HG03135 (cell line): Measurements from ENCODE around the gene NARS2.

ENCODE experiments used
- ATAC-seq: cut with Tn5 transposase; IDR thresholded peaks from one replicate; pipeline ENCODE4 v1.9.1; 2021; ENCODE audit warnings: mild to moderate bottlenecking, moderate library complexity; ENCODE audit not compliant: unreplicated experiment

Gene NARS2

DNA sequence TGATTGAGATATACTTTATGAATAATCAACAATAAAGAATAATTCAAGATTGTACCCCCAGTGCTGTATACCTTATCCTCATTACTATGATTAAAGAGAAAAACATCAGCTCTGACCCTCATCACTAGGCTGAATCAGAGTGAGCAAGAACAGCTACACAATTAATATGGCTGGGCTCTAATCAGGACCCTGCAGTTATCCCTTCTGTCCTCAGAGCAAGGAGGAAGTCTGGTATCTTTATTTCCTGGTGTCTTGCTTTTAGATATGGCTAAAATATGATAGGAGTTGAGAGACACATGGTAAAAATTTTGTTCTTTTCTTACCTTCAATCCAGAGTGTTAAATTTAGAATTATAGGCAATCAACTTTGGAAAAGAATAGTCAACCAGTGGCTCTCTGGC is 128.5 kb downstream of the NARS2 start:
- ATAC-seq = no peak

DNA sequence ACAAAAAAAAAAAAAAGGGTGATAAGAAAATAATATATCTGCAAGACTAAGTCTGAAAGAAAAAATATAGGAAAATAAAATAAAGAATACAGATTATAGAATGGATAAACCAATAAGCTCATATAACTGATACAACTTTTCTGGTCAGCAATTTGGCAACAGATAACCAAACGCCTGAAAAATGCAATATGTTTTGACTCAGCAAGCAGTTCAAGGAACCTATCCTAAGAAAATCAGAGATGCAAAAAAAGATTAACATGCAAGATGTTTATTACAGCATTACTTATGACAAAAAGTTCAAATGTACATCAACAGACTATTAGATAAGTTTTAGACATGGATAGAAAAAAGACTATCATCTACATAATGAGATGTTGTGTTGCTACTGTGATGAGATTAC is 129.9 kb downstream of the NARS2 start:
- ATAC-seq = no peak

DNA sequence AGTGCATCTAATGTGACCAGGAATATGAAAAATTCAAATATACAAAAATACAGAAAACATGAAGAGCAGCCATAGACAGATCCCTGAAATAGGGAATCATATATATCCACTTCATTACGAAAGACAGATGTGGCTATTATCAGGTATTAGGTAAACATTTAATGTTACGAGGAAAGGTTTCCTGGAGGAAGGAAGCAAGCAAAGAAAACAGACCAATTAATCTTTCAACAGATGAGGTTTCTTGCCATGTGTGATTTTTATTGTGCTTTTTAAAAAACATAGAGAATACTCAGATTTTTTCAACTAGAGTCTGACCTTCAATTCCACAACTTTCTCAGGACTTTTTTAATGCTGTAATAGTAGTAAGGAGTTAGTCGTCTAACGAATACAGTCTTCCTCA is 132.7 kb downstream of the NARS2 start:
- no peak for ATAC-seq

DNA sequence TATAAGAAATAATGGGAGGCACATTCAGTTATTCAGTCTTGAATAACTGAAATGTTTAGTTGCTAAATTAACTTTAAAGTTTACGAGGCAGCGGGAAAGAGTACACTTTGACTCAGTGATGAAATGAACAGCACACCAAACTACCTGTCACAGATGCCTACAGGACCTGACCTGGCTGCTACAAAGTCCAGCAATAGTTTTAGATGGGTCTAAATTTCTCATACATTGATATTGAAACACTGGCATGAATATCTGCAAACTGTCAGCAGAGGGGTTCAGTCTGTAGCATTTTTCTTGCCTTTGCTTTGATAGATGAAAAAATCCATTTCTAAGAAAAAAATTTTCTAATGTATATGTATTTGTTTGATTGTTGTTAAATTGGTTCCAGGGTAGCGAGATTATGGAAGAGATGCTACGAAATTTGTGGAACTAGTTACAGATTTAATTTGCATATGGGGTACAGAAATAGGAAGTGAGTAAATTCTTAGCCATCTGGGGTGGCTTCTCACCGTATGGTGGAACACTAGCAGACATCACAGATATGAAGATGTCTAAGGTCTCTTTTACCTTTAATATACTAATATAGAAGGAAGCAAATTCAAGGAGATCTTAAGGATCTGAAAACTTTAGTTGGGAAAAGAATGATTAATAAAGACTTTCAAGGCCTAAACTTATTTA is 136.2 kb downstream of the NARS2 start:
- peak; percentile 87 for ATAC-seq

DNA sequence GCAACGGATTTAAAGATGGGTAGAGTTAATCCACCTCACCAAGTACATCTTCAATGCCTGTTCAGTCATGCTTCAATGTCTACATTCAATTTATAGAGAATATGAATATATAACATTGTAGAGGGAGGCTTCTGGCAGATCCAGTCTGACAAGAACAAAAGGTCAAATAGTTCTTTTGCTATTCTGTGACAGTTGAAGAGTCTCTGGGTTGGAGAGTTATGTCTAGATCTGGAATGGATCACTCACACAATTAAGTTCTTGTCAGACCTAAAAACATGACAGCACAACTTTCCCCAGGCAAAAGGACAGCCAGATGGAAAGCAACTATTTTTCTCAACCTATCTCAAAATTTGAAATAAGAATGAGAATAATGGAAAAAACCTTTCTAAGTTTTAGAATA is 141.7 kb downstream of the NARS2 start:
- ATAC-seq = no peak

DNA sequence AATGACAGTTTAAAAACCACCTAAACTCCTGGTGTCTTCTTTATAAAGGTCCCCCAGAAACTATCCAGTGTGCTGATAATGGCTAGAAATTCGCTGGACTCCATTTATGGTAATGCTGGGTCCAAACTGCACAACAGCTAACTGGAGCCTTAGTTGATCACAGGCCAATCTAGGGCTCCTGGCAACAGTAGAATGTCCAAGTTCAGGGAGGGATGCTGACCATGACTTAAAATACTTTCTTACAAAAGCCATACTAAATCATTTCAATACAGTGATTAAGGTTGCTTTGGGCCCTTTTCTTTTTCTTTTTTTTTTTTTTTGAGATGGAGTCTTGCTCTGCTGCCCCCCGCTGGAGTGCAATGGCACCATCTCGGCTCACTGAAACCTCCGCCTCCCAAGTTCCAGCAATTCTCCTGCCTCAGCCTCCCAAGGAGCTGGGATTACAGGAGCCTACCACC is 142.6 kb downstream of the NARS2 start:
- ATAC-seq = no peak

DNA sequence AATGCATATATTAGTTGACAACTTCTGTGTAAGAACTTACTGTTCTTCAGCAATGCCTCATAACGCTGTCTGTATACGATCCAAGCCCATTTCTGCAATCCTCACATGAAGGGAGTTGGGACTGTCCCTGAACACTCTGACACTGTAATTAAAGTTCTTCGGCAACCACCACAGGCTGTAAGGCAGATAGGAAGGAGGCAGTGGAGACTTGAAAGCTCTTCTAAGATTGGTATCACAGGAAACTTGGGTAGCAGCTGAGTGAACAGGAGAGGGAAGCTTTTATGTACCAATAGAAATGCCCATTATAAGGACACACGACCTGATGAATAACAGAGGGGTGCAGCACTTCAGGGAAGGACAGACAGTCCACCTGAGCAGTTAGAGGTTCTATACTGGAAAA is 145.0 kb downstream of the NARS2 start:
- no peak for ATAC-seq

DNA sequence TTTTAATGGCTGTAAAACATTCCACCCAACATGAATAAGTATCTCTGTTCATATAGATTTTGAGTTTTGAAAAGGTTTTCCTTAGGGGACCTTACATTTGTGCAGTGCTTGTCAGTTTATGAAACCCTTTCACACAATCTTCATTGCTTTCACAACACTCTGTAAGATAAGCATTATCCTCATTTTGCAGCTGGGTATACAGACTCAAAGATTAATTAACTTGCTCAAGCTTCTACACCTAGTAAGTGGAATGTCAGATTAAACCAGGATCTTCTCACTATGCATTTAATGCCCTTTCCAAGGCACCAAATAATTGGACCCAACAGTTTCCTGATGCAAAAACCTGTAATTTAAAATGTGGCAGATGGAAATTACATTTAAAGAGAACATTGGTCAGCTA is 145.5 kb downstream of the NARS2 start:
- ATAC-seq = no peak

DNA sequence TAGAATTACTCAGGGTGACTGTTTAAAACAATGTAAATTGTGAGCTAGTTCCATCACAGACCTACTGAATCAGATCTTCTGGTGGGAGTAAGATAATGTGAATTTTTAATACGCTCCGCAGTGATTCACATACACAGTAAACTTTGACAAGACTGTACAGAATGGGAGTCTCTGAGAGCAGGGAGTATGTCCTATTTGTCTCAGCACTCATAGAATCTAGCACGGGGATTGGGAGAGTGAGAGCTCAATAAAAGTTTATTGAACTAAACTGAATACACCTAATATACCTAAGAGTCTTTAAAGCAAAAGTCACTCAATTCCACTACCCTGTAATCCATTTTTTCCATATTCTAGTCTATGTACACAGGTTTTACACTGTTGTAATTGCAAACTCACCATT is 145.9 kb downstream of the NARS2 start:
- no peak for ATAC-seq

DNA sequence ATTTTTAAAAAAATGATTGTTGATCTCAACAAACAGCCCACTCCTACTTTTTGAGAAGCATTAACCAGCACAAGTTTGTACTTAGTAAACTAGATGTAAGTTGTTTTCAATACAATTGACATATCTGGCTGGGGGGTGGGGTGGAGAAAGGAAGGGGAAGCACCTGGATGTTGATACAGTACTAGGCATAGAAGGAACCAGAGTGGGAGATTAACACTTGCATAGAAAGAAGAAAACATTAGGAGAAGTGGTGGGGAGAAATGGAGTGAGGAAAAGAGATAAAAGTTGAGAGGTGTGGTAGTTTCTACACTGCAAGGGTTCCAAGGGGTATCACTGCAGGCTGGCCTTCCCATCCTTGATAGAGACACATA is 146.4 kb downstream of the NARS2 start:
- no peak for ATAC-seq

DNA sequence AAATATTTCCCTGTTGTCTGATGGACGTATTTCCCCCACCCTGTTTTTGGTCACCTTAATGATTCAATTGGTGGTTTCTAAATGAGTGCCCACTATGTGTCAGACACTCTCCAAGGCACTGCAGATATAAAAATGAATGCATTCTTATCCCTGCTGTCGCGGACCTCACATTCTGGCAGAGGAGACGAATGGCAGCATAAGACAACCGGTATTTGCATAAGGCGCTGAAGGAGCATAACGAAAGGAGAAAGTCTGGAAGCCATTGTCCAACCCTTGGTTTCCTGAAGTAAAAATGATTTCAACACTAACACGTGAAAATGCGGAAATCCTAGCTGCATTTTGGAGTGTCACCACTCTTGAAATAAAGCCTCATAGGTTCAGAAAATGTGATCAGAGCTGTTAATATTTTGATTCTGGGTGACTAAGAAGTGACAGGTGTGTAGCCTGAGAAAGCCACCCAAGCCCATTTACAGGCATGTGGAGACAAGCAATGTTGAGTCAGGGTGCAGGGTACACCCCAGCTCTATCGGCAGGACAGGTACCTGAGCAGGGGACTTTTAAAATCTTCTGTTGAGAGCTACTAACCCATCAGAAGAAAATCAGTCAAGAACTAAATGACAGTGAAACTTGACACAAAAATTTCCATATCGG is 146.9 kb downstream of the NARS2 start:
- no peak for ATAC-seq

DNA sequence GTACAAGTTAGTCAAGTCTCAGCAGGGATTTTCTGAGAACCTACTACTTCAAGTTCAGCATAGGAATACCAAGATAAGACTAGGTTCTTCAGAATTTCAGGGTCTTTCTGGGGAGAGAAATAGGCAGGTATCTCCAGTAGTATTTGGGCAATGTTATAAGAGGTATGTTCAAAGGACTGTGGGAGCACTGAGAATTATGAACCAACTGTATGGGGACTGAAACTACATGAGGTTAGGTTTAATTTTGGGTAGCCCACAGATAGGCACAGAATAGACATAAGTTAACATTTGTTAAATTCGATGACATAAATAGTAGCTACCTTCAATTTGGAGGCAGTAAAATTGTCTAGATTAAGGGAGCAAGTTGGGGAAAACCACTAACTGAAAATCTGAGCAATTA is 147.8 kb downstream of the NARS2 start:
- ATAC-seq = no peak

DNA sequence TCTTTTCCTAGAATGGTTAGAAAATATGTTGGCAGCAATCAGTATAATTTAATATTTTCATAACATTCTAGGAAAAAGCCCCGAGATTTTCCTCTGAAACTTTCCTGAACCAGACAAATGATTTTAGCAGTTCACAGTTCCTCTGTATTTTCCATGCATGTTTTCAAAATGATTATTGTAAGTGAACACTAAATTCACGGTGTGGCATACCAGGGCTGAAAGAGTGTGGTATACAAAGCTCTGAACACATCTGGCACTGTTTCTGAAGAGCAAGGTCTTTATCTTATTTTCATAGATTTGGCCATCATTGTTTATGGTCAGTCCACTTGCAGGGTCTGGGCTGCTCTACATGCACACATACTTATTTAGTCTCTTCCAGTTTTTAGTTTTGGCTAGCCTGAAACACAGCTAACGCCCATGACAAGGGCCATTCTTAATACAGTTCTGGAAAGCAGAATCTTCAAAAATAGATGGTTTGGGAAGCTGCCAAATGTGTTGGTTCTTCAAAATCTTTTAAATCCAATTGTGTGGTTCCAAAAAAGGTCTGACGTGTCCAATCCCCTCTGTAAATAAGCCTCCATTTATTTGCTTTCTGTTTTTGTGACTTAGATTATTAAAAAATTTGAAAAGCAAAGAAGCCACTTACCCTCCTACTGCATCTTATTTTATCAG is 149.1 kb downstream of the NARS2 start:
- no peak for ATAC-seq

DNA sequence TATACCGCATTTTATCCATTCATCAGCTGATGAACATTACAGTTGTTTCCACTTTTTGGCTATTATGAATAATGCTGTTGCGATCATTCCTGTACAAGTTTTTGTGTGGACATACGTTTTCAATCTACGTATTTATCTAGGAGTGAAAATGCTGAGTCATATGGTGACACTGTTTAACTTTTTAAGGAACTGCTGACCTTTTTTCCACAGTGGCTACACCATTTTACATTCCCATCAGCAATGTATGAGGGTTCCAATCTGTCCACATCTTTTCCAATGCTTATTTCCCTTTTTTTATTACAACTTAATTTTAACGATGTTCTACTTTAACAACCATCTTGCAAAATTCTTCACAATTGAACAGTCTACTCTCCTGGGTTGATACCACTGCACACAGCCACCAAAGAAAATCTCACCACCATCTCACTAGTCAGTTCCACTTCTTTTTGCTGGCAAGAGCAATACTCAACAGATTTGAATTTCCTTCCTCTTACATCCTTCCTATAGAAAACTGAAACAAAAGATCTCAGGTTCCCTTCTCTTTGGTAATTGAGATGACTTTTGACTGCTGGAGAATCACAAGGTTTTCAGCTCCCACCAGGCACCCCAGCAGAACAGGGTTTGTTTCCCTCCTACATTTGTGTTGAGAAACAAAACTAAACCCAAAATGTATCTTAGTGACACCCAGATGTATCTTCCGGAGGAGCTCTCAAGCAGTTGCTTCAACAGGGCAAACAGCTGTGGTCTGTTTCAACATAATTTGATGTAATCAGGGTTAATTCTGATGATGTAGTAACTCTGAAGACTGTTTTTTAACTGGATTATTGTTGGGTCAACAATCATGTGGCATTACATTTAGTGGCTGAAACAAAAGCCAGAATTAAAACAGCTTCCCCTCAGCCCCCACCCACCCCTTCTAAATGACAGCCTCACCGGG is 150.1 kb downstream of the NARS2 start:
- peak; percentile 36 for ATAC-seq

DNA sequence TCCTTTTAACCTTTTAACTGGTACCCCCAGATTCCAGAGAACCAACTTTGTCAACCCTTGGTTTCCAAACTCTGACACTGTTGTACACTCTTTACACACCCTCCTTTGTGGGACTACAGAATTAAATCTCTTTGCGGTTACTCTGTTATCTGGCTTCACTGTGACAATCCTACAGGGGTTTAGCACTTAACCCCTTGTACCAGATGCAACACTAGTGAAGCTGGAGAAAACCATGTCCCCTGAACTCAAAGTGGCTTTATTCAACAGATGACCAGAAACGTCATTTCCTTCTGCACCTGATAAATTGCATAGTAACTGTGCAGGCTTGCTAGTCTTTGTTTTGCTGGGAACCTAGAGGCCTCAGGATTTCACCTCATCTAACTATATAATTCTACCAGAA is 151.4 kb downstream of the NARS2 start:
- no peak for ATAC-seq

DNA sequence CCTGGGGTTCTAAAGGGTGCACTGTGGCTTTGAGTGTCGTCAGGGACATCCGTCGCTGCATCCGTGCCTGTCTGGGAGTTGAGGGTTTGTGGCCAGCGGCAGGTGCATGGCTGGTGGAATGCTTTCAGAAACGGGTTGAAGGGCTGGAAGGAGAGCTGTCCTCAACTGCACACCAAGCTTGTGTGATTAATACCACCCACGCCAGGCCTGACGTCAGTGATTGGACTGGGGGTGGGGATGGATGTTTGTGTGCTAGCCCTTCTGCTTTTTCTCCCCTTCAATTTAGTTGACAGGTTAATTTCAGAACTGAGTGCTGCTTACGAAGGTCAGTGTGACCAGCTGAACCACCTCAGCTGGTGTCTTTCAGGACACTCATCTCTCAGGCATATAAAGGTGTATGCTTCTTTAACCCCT is 153.9 kb downstream of the NARS2 start:
- no peak for ATAC-seq

DNA sequence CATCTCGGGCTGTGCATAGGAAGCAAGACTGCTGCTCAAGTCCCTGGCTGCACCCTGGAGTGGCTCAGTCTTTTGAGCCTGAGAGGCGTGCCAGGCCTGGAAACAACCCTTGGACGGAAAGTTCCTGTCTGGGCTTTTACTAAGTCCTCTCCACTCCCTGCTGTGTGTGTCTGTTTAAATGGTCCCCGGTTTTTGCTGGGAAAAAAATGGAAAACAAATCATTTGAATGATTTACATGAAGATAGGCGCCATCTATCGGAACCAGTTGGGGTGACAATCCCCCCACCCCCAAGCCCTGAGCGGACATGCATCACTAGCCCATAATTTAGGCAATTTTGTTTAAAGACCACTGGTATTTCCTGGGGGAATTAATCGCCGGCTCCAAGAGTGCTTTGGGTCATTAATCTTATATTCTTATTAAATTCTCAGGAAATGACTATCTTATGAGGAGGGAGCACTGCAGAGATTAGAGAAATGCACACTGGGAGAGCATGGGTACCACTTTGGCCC is 154.4 kb downstream of the NARS2 start:
- no peak for ATAC-seq

DNA sequence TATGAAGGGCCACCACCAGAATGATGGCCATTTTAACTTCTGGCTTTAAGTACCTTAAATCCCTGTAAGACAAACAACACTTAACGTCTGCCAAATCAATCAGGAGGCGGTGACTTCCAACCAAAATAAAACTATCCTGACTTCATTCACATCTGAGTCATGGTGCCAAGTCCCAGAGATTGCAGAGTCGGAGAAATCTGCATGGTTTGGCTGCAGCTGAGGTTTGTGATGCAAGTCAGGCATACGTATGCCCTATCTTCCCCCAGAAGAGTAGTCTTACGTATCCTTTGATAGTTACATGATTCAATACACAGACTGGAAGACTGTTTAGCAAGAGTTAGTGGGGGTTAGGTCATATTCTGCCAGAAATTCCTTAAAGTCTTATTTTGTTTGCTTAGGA is 155.3 kb downstream of the NARS2 start:
- ATAC-seq = no peak

DNA sequence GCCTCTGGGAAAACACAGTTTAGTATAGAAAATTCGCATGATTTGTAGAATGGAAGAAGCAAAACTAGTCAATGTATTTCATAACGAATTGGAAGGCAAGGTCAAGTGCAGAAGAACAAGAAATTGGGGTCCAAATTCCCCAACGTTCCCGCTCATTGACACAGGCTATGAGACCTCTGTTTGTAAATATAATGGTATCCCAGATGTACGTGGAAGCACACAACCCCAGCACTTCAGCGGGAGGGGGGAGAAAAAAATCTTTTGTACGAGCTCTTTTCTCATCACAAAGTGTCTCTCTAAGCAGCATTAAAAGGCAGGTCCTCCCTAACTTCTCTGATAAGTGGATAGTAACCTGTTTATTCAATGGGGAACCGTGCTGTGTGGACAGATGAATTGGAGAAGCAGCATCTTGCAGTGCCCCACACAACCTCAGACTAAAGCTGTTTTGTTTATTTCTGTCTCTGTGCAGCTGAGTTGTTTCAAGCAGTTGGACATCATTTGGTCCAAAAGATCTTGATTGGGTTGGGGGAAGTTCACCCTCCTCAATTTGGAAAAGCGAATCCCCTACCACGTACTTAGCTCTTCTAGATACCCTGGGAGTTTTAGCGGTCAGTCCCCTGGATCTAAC is 156.0 kb downstream of the NARS2 start:
- ATAC-seq = no peak

DNA sequence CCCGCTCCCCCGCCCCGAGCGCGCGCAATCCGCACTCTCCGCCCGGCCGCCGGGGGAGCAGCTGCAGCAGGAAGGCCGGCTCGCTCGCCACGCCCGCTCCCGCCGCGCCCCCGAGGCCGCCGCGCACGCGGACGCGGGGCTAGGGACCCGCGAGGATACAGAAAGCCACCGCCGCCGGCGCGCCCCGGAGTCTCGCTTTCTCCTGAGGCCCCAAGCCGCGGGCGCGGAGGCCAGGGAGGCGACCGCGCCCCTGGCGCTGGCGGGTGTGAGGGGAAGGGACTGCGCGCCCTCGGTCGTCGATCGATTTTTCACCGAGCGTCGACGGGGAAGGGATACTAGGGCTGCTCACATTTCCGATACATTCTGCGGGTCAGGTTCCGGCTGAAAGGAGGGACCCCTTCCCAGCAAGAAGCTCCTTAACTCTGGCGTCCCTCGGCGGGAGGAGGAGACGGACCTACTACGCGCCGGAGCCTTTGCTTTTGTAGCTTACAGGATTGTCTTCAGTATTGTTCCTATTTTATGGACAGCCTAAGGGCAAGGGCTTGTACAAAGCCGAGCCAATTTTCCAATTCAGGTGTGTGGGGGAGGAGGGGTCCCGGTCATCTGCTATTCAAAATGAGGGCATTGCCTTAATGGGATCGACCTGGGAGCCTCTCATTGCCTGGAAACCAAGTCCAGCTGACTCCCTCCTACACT is 156.6 kb downstream of the NARS2 start:
- no peak for ATAC-seq
